Liver (tissue), 3 donors: Measurements from ENCODE around the gene KPNA6.

Experiments
- ATF3 ChIP-seq: IDR thresholded peaks from 2 replicates; pipeline ENCODE4 v1.6.1; 2016; ENCODE audit warnings: antibody characterized with exemption
- CTCF ChIP-seq: fragments of 150-350 bp; IDR thresholded peaks from 2 replicates; pipeline ENCODE4 v1.5.1; 2017; ENCODE audit warnings: improper control_type of control experiment, low read depth, low read length; ENCODE audit not compliant: missing input control
- GABPA ChIP-seq, 2 donors: IDR thresholded peaks in 1 of 2; conservative IDR thresholded peaks in 1 of 2; 2 replicates each; pipeline ENCODE4 v1.6.1; 2016; ENCODE audit warnings: antibody characterized with exemption in 2 of 2, mild to moderate bottlenecking in 1 of 2, moderate library complexity in 1 of 2
- HNF4A ChIP-seq, 2 donors: conservative IDR thresholded peaks; 2 replicates each; pipeline ENCODE4 v1.6.1; 2016; ENCODE audit warnings: antibody characterized with exemption in 2 of 2, mild to moderate bottlenecking in 2 of 2
- MAX ChIP-seq: IDR thresholded peaks from 2 replicates; pipeline ENCODE4 v1.6.1; 2016; ENCODE audit warnings: antibody characterized with exemption
- NR2F2 ChIP-seq: IDR thresholded peaks from 2 replicates; pipeline ENCODE4 v1.6.1; 2016; ENCODE audit warnings: antibody characterized with exemption
- RAD21 ChIP-seq, 2 donors: IDR thresholded peaks; 2 replicates each; pipeline ENCODE4 v1.6.1; 2016; ENCODE audit warnings: antibody characterized with exemption in 2 of 2, mild to moderate bottlenecking in 2 of 2
- REST ChIP-seq: IDR thresholded peaks from 2 replicates; pipeline ENCODE4 v1.6.1; 2016; ENCODE audit warnings: antibody characterized with exemption, mild to moderate bottlenecking
- SP1 ChIP-seq: IDR thresholded peaks from 2 replicates; pipeline ENCODE4 v1.6.1; 2018; ENCODE audit warnings: antibody characterized with exemption, mild to moderate bottlenecking
- TAF1 ChIP-seq: conservative IDR thresholded peaks from 2 replicates; pipeline ENCODE4 v1.6.1; 2016; ENCODE audit warnings: antibody characterized with exemption, mild to moderate bottlenecking
- YY1 ChIP-seq: IDR thresholded peaks from 2 replicates; pipeline ENCODE4 v1.6.1; 2016; ENCODE audit warnings: antibody characterized with exemption, mild to moderate bottlenecking
- donor health status: healthy.
- donor health status: healthy.

- TF ChIP-seq CTCF (no peak), RAD21 (IDR thresholded peaks at IDR 0.05) (no peak), SP1 (no peak), REST (no peak), MAX (no peak), GABPA (IDR thresholded peaks at IDR 0.05 in 1 of 2, conservative IDR thresholded peaks at IDR 0.05 in 1 of 2) (no peak), HNF4A (conservative IDR thresholded peaks at IDR 0.05) (no peak), NR2F2 (no peak), TAF1 (no peak), ATF3 (no peak), YY1 (no peak)
These were observed 33.0 kb upstream of the KPNA6 start for GRCh38 chr1:32074841-32075240.
